Activated CD4-positive, CD25-positive, alpha-beta regulatory T cell (primary cell): Measurements from ENCODE around the gene IGSF1.
"Not testable (repeated sequence)": the region's sequence is repeated elsewhere in the genome, so short reads cannot be mapped to it uniquely, and the experiment has no call there.

Source experiments
- DNase-seq, 4 experiments: peaks; one replicate each; lab custom pipeline; 2025; lab: John Stamatoyannopoulos, UW

IGSF1 gene

GRCh38 chrX:131271826-131272225 is 17.3 kb downstream of the IGSF1 start:
- DNase-seq = no peak

DNA sequence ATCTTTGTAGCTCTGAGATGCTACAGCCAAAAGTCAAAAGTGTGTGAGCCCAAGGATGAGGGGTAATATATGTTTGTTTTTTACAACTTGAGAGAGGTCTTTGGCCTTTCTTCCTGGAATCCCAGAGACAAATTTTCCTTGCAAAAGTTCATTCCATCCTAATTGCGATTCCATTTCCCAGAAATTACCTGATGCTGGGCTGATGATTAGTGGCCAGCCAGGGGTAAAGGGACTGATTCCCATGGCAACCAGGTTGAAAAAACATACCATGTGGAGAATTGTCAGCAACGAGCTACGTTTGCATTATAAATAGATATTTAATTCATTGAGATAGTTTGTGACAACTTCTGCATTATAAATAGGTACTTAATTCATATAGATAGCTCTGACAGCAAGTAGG is 17.8 kb downstream of the IGSF1 start:
- no peak for DNase-seq

GRCh38 chrX:131270080-131270479 is 19.0 kb downstream of the IGSF1 start:
- no peak for DNase-seq

DNA sequence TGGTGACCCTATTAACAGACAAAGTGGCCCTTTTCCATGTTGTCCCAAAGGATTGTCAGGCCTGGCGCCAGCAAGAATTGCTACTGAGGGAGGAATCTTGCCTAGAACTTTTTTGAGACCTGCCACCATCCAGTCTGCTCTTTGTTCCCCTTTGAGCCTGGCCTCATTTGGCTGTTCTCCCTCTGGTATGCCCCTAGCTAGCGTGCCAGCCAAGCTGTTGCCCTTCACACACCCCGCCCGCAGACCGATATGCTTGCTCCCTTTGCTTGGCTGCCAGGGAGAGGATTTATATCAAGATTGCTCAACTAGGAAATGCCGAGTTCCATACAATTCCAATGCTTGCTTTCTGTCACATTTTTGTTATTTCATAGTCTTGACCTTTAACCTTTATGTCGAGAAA is 24.4 kb downstream of the IGSF1 start:
- no peak for DNase-seq

DNA sequence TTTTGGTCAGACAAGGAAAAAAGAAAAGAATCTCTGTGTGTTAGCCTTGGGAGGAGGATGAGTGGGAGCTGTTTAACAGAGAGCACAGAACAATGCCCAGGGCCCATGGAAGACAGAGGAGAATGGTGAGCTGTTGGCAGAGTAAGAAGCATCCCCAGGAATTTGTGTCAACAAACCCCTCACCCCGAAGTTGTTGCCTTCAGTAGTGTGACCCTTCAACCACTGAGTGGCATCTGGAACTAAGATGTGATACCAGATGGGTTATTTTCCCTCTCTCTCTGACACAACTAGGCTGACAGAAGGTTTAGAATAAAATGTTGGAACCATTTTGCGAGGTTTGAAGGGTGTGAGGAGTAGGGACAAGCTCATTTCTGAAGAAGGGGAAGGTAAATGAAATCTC is 25.1 kb downstream of the IGSF1 start:
- no peak for DNase-seq

DNA sequence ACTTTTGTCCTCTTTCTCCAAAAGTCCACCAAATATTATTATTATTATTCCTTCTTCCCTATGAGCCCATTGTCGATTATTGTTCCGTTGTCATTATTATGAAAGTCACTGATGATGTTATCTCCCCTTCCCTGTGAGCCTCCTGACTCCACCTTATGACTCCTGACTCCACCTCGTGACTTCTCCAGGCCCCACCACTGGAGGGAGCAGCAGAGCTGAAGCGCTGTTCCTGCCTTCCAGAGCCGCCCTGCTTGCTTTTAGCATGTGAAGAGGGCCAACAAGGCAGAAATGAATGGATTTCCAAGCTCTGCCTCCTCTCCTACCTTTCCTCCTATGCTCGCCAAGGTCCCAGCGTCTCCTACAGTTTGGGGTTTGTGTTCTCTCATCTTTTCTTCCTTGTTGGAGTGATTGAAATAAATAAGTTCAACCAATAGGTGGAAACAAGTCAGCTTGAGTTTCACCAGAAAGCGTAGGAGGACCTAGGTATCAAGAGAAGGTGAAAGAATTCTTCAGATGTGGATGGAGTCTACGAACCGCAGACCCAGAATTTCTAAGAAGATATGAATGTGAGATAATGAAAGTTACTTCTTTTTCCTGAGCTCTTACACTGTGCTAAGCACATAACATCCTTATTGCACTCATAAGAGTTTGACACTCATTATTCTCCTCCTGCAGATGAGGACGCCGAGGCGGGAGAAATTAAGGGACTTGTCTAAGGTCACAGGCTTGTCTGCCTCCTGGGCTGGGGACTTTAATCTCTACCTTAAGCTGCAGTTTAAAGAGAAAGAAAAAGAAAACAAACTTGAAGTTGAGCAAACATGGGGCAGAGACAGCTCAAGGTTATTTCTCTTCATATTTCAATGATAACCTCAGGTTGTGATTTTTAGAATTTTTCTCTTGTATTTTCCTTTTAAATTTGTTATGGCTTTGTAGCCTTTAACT is 26.1 kb downstream of the IGSF1 start:
- no peak for DNase-seq

DNA sequence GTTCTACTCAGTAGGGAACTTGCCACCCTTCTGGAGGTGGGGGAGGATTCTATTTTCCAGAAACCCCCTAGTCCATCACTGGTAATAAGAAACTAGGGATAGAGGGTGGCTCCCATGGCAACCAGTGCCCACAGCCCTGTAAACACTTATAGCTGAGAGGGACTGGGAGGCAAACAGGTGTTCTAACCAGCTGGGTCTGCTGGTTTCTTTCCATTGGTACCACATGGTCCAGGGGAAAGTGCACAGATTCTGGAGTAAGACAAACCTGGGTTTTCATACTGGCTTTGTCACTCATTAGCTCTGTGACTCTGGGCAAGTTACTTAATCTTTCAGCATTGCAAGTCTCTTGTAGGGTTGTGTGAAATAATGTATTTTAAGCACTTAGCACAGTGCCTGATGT is 26.9 kb downstream of the IGSF1 start:
- DNase-seq = no peak

DNA sequence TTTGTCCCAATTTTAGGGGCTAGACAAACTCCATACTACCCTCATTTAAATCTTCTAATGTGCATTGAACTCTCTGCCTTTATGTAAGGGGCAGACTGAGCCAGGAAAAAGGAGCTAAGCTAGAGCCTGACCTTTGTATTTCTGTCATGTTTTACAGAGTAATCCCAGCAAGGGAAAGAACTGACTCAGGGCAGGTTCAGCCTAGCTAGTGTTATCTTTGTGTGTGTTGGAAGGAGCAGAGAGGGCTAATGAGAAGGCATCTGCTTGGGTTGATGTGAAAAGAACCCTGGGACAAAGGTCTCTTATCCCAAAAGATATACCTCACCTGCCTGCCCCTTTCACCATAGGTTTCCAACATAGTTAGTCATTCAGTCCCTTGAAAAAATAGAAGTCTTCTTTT is 31.7 kb downstream of the IGSF1 start:
- no peak for DNase-seq

- not testable (repeated sequence) for DNase-seq
Observed at GRCh38 chrX:131250984-131251738, 37.9 kb downstream of the IGSF1 start.

GRCh38 chrX:131239057-131239456 is 50.0 kb downstream of the IGSF1 start:
- no peak for DNase-seq

- DNase-seq = no peak
Observed at GRCh38 chrX:131237363-131237762, 51.7 kb downstream of the IGSF1 start.

DNA sequence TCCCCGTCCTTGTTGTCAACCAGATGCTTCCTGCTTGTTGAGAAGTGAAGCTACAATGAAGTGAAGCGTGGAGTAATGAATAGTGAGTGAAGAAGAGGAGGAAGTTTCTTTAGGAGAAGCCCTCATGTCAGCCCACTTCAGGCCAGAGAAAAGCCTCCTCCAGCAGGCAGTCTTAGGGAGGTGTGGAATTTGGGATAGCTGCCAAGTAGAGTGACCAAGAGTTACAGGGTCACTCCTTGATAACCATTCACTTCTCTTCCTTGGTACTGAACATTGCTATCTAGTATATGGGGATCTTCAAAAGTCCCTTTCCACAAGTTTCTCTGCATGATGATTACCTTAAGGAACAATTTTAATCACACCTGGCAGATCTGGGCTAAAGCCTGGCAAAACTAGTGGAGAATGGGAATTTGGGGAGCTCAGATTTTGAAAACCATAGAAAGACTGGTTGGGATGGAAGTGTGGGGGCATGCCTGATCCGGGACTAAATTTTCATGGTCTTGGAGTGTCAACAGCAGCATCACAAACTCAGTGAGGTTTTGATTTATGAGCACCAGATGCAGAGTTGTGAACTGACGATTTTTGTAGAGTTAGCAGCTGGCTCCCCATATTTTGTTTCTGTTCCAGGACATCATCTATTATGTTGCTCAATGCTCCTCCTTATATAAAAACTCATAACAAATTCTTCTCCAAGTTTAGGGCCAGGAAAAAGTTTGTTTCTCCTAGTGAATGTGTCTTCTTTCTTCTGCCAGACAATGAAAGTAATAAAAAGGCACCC is 53.1 kb downstream of the IGSF1 start:
- DNase-seq = no peak

DNA sequence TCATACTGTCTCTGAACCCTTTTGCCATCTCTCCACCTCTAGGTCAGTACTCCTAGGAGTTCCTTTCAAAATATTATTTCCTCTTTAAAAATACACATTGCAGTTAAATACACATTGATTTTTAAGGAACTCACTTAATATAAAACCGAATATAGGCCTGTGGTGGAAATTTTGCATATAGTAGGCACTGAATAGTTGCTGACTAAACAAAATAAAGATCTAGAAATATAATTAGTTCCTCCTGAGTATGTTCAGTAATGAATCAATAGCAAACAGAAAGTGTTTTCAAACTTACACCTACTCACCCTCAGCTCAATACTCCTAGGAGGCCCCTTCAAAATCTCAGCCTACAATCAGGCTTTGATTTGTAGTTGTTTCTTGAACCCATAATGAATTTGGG is 61.5 kb downstream of the IGSF1 start:
- DNase-seq = no peak

GRCh38 chrX:131226591-131226990 is 62.5 kb downstream of the IGSF1 start:
- no peak for DNase-seq

DNA sequence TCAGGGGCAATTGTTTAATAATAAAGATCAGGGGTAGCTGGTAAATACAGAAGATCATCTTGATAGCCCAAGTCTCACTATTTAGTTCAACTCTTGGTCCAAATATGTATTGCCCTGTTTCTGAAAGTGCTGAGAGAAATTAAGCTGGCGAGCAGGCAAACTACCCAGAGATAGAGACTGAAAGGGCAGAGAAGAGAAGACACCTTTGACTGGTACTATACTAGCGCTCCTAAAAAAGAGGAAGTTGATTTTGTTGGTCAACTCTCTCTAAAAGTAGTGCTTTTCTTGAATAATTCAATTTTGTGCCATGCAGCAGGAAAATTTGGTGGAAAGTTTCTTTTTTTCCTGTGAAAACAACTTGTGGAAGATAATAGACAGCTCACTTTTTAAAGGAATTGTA is 64.0 kb downstream of the IGSF1 start:
- no peak for DNase-seq
